ENCODE results near the gene COX19. TPM values are rescaled to one million over a fixed set of nuclear protein-coding genes. Genes with fewer than 3 reads are reported as not detected.

Gene COX19
- total RNA-seq, 1 experiment from 2014 or later, result 14.4 TPM

DNA sequence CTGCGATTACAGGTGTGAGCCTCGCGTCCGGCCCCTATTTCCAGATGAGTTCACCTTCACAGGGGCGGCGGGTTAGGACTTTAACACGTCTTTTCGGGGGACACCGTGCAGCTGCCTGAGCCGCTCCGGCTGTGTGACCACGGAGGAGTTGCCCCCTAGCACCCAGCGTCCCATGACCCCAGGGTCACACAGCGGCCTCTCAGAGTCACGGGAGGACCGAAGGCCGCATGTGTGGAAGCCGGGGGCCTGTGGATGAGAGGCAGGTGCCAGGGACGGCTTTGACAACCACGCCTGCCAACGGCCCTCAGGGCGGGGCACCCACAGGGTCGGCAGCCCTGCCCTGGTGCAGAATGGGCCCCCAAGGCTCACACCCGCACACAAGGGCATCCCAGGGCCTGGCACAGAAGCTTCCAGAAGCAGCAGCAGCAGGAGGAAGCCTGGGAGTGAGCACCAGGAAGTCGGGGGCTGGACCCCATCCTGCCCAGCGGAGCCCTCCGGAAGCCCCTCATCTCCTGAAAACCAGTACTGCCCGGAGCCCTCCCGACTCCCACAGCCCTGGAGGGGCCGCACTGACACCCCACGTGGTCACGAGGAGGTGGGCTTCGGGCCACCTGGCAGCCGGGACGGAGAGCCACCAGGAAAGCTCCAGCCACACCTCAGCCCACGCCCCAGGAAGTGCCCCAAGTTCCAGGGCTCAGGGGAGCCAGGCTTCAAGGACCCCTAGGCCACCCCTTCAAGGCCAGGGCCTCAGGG is 53.6 kb downstream of the COX19 start:
- no peak for TF ChIP-seq POLR2AphosphoS5 (IDR thresholded peaks at IDR 0.05; ENCODE audit: low read depth, low read length)
- TF ChIP-seq, protein P1, sequence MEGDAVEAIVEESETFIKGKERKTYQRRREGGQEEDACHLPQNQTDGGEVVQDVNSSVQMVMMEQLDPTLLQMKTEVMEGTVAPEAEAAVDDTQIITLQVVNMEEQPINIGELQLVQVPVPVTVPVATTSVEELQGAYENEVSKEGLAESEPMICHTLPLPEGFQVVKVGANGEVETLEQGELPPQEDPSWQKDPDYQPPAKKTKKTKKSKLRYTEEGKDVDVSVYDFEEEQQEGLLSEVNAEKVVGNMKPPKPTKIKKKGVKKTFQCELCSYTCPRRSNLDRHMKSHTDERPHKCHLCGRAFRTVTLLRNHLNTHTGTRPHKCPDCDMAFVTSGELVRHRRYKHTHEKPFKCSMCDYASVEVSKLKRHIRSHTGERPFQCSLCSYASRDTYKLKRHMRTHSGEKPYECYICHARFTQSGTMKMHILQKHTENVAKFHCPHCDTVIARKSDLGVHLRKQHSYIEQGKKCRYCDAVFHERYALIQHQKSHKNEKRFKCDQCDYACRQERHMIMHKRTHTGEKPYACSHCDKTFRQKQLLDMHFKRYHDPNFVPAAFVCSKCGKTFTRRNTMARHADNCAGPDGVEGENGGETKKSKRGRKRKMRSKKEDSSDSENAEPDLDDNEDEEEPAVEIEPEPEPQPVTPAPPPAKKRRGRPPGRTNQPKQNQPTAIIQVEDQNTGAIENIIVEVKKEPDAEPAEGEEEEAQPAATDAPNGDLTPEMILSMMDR (IDR thresholded peaks at IDR 0.05), result no peak
- TF ChIP-seq SIN3A (IDR thresholded peaks at IDR 0.05; ENCODE audit: borderline replicate concordance, insufficient read depth, low read depth, low read length), result no peak
- TF ChIP-seq TCF7L2 (IDR thresholded peaks at IDR 0.05; ENCODE audit: low read depth, low read length), result no peak
- DNase-seq (ENCODE audit: low read depth, low spot score), result no peak
- in situ Hi-C loops (cut with HindIII; ENCODE audit: low pct_unique_long_range_greater_than_20kb, low sequenced_read_pairs) (no loop called here), intact Hi-C loops (cut with micrococcal nuclease; ENCODE audit: unreplicated experiment) (no loop called here)
- no peak for ATAC-seq
- Histone ChIP-seq H3K36me3 (ENCODE audit: control insufficient read depth, insufficient read depth, low read length) (no peaks in the 10 kb centered on the region), H3K4me3 (ENCODE audit: low read depth in 2 of 2, low read length in 2 of 2) (no peak overlapping the region), H3K27ac (ENCODE audit: low read length) (no peak overlapping the region), H3K9me3 (ENCODE audit: control insufficient read depth, insufficient read depth, low read depth, low read length) (no peaks in the 10 kb centered on the region), H3K4me1 (ENCODE audit: control insufficient read depth, insufficient read depth, low read length) (peaks cover 19% of the 10 kb centered on the region), H3K27me3 (ENCODE audit: control insufficient read depth, insufficient read depth, low read length) (no peaks in the 10 kb centered on the region)
- POLR2A ChIA-PET, result no interaction called here
- CTCF ChIA-PET, result no interaction called here
- no TSS peak for BruUV-seq (replicated peaks)

DNA sequence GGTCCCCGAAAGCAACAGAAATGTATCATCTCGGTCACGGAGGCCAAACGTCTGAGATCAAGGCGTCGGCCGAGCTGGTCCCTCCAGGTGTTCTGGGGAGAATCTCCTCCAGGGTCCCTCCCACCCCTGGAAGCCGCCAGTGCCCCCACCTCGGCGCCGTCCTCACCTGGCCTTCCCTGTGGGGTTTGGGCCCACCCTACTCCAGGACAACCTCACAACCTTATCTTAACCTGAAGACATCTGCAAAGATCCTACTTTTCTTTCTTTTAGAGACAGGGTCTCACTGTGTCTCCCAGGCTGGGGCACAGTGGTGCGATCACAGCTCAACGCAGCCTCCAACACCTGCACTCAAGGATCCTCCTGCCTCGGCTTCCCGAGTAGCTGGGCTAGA is 54.3 kb downstream of the COX19 start:
- Histone ChIP-seq H3K4me3 (ENCODE audit: low read depth in 2 of 2, low read length in 2 of 2) (no peak overlapping the region), H3K27ac (ENCODE audit: low read length) (no peak overlapping the region), H3K4me1 (ENCODE audit: control insufficient read depth, insufficient read depth, low read length) (peaks cover 21% of the 10 kb centered on the region), H3K9me3 (ENCODE audit: control insufficient read depth, insufficient read depth, low read depth, low read length) (no peaks in the 10 kb centered on the region), H3K27me3 (ENCODE audit: control insufficient read depth, insufficient read depth, low read length) (no peaks in the 10 kb centered on the region), H3K36me3 (ENCODE audit: control insufficient read depth, insufficient read depth, low read length) (no peaks in the 10 kb centered on the region)
- DNase-seq (ENCODE audit: low read depth, low spot score) (no peak), ATAC-seq (no peak)
- in situ Hi-C loops (cut with HindIII; ENCODE audit: low pct_unique_long_range_greater_than_20kb, low sequenced_read_pairs), result no loop called here
- intact Hi-C loops (cut with micrococcal nuclease; ENCODE audit: unreplicated experiment), result no loop called here
- TF ChIP-seq, protein P1 (IDR thresholded peaks at IDR 0.05), result no peak
- TF ChIP-seq POLR2AphosphoS5 (IDR thresholded peaks at IDR 0.05; ENCODE audit: low read depth, low read length) (no peak), SIN3A (IDR thresholded peaks at IDR 0.05; ENCODE audit: borderline replicate concordance, insufficient read depth, low read depth, low read length) (no peak), TCF7L2 (IDR thresholded peaks at IDR 0.05; ENCODE audit: low read depth, low read length) (no peak; the same call in 1 of the 2 replicates)
- TF ChIP-seq, protein P2, sequence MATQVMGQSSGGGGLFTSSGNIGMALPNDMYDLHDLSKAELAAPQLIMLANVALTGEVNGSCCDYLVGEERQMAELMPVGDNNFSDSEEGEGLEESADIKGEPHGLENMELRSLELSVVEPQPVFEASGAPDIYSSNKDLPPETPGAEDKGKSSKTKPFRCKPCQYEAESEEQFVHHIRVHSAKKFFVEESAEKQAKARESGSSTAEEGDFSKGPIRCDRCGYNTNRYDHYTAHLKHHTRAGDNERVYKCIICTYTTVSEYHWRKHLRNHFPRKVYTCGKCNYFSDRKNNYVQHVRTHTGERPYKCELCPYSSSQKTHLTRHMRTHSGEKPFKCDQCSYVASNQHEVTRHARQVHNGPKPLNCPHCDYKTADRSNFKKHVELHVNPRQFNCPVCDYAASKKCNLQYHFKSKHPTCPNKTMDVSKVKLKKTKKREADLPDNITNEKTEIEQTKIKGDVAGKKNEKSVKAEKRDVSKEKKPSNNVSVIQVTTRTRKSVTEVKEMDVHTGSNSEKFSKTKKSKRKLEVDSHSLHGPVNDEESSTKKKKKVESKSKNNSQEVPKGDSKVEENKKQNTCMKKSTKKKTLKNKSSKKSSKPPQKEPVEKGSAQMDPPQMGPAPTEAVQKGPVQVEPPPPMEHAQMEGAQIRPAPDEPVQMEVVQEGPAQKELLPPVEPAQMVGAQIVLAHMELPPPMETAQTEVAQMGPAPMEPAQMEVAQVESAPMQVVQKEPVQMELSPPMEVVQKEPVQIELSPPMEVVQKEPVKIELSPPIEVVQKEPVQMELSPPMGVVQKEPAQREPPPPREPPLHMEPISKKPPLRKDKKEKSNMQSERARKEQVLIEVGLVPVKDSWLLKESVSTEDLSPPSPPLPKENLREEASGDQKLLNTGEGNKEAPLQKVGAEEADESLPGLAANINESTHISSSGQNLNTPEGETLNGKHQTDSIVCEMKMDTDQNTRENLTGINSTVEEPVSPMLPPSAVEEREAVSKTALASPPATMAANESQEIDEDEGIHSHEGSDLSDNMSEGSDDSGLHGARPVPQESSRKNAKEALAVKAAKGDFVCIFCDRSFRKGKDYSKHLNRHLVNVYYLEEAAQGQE (IDR thresholded peaks at IDR 0.05; ENCODE audit: insufficient read depth in 1 of 2, low read depth in 2 of 2, low read length in 1 of 2), result no peak
- CTCF ChIA-PET, result no interaction called here
- POLR2A ChIA-PET, result no interaction called here
- BruUV-seq (replicated peaks), result no TSS peak

All from Panc1 (cell line).